Adipocyte (in vitro differentiated cells): ENCODE data around the gene TMEM50B.
"Not testable (repeated sequence)": the region's sequence is repeated elsewhere in the genome, so short reads cannot be mapped to it uniquely, and the experiment has no call there.

Experiments used
- DNase-seq: peaks from one replicate; pipeline ENCODE4 v3.0.0-alpha.2; 2015; ENCODE audit warnings: low read depth
- H3K27me3 ChIP-seq: replicated peaks from 2 replicates; pipeline ENCODE4 v1.7.0; 2013; ENCODE audit warnings: mild to moderate bottlenecking, low read length, moderate library complexity; ENCODE audit not compliant: control insufficient read depth, insufficient read depth
- H3K36me3 ChIP-seq: 2 replicates; pipeline ENCODE4 v1.7.0; 2013; ENCODE audit warnings: low read length, mild to moderate bottlenecking, moderate library complexity; ENCODE audit not compliant: control insufficient read depth, insufficient read depth, severe bottlenecking
- H3K4me1 ChIP-seq: 2 replicates; pipeline ENCODE4 v1.7.0; 2013; ENCODE audit warnings: mild to moderate bottlenecking, low read length, moderate library complexity; ENCODE audit not compliant: control insufficient read depth, insufficient read depth
- H3K4me3 ChIP-seq: 2 replicates; pipeline ENCODE4 v1.7.0; 2013; ENCODE audit warnings: mild to moderate bottlenecking, low read length, moderate library complexity
- H3K9ac ChIP-seq: 2 replicates; pipeline ENCODE4 v1.7.0; 2013; ENCODE audit warnings: mild to moderate bottlenecking, low read length, moderate library complexity
- H3K9me3 ChIP-seq: 2 replicates; pipeline ENCODE4 v1.7.0; 2013; ENCODE audit warnings: mild to moderate bottlenecking, low read length, moderate library complexity; ENCODE audit not compliant: control insufficient read depth

Gene TMEM50B

GRCh38 chr21:33477066-33477465 lies 2.7 kb downstream of the TMEM50B start:
- no peak overlapping the region for H3K9ac ChIP-seq
- peaks cover 10% of the 10 kb centered on the region for H3K4me1 ChIP-seq
- H3K36me3 ChIP-seq: no peaks in the 10 kb centered on the region
- no peak overlapping the region for H3K4me3 ChIP-seq
- H3K9me3 ChIP-seq: no peaks in the 10 kb centered on the region
- no peaks in the 10 kb centered on the region for H3K27me3 ChIP-seq
- DNase-seq: no peak

- no peak for DNase-seq
- Histone ChIP-seq H3K27me3 (no peaks in the 10 kb centered on the region), H3K9ac (no peak overlapping the region), H3K36me3 (no peaks in the 10 kb centered on the region), H3K9me3 (no peaks in the 10 kb centered on the region), H3K4me3 (no peak overlapping the region), H3K4me1 (peaks cover 2% of the 10 kb centered on the region)
These were observed 6.4 kb downstream of the TMEM50B start for GRCh38 chr21:33473344-33473743.

GRCh38 chr21:33470701-33471100 lies 9.1 kb downstream of the TMEM50B start:
- H3K9me3 ChIP-seq: no peaks in the 10 kb centered on the region
- no peak for DNase-seq

GRCh38 chr21:33469183-33469582 lies 10.6 kb downstream of the TMEM50B start:
- not testable (repeated sequence) for H3K27me3 ChIP-seq, H3K9me3 ChIP-seq, H3K4me3 ChIP-seq, H3K4me1 ChIP-seq, H3K9ac ChIP-seq, DNase-seq
- peaks cover 18% of the 10 kb centered on the region for H3K36me3 ChIP-seq

More at GRCh38 chr21:33470701-33471100, 9.1 kb downstream of the TMEM50B start:
- no peak overlapping the region for H3K9ac ChIP-seq
- no peak overlapping the region for H3K4me3 ChIP-seq
- H3K4me1 ChIP-seq: no peaks in the 10 kb centered on the region
- H3K36me3 ChIP-seq: peaks cover 7% of the 10 kb centered on the region
- H3K27me3 ChIP-seq: no peaks in the 10 kb centered on the region

- Histone ChIP-seq H3K9me3 (no peaks in the 10 kb centered on the region), H3K4me1 (no peaks in the 10 kb centered on the region), H3K36me3 (peaks cover 37% of the 10 kb centered on the region), H3K4me3 (no peak overlapping the region), H3K27me3 (no peaks in the 10 kb centered on the region), H3K9ac (no peak overlapping the region)
- DNase-seq: no peak
These were observed 18.1 kb downstream of the TMEM50B start for GRCh38 chr21:33461538-33462250.

GRCh38 chr21:33458861-33459260 lies 20.9 kb downstream of the TMEM50B start:
- H3K4me1 ChIP-seq: peaks cover 8% of the 10 kb centered on the region
- H3K4me3 ChIP-seq: no peak overlapping the region
- no peak for DNase-seq
- no peaks in the 10 kb centered on the region for H3K27me3 ChIP-seq
- H3K9me3 ChIP-seq: no peaks in the 10 kb centered on the region
- H3K9ac ChIP-seq: no peak overlapping the region
- H3K36me3 ChIP-seq: peaks cover 32% of the 10 kb centered on the region

GRCh38 chr21:33455686-33456446 lies 23.9 kb downstream of the TMEM50B start:
- Histone ChIP-seq H3K4me1 (peaks cover 18% of the 10 kb centered on the region), H3K36me3 (peaks cover 31% of the 10 kb centered on the region), H3K9ac (peak overlapping the region; percentile 21), H3K27me3 (no peaks in the 10 kb centered on the region), H3K4me3 (no peak overlapping the region), H3K9me3 (no peaks in the 10 kb centered on the region)
- DNase-seq: no peak

- Histone ChIP-seq H3K4me3 (no peak overlapping the region), H3K4me1 (peaks cover 32% of the 10 kb centered on the region), H3K9me3 (no peaks in the 10 kb centered on the region), H3K36me3 (peaks cover 23% of the 10 kb centered on the region), H3K27me3 (no peaks in the 10 kb centered on the region), H3K9ac (no peak overlapping the region)
- no peak for DNase-seq
These were observed 27.4 kb downstream of the TMEM50B start for GRCh38 chr21:33452362-33452761.

GRCh38 chr21:33451634-33452071 lies 28.1 kb downstream of the TMEM50B start:
- peak; percentile 20 for DNase-seq
- no peaks in the 10 kb centered on the region for H3K27me3 ChIP-seq

GRCh38 chr21:33449616-33450015 lies 30.2 kb downstream of the TMEM50B start:
- Histone ChIP-seq H3K4me1 (peaks cover 29% of the 10 kb centered on the region), H3K9ac (no peak overlapping the region), H3K36me3 (peaks cover 7% of the 10 kb centered on the region), H3K9me3 (no peaks in the 10 kb centered on the region), H3K27me3 (no peaks in the 10 kb centered on the region), H3K4me3 (no peak overlapping the region)
- DNase-seq: no peak

More at GRCh38 chr21:33451634-33452071, 28.1 kb downstream of the TMEM50B start:
- H3K36me3 ChIP-seq: peaks cover 16% of the 10 kb centered on the region
- no peak overlapping the region for H3K9ac ChIP-seq
- H3K4me1 ChIP-seq: peaks cover 32% of the 10 kb centered on the region
- no peaks in the 10 kb centered on the region for H3K9me3 ChIP-seq
- no peak overlapping the region for H3K4me3 ChIP-seq

GRCh38 chr21:33446620-33447019 lies 33.2 kb downstream of the TMEM50B start:
- H3K4me3 ChIP-seq, H3K27me3 ChIP-seq, DNase-seq, H3K36me3 ChIP-seq, H3K9ac ChIP-seq, H3K9me3 ChIP-seq: not testable (repeated sequence)
- peaks cover 32% of the 10 kb centered on the region for H3K4me1 ChIP-seq
